B cell (primary cell): Measurements from ENCODE around the gene TBC1D32.

Experiments used
- EZH2 ChIP-seq: IDR thresholded peaks from 2 replicates; pipeline ENCODE4 v1.6.1; 2012; ENCODE audit warnings: borderline replicate concordance, low read depth, mild to moderate bottlenecking, moderate library complexity, low read length; ENCODE audit not compliant: insufficient read depth, poor library complexity, severe bottlenecking
- TF ChIP-seq, protein P1 (sequence below): fragments of 200-600 bp; IDR thresholded peaks from one replicate; pipeline ENCODE4 v1.8.0; 2022; ENCODE audit warnings: antibody characterized with exemption, mild to moderate bottlenecking

GRCh38 chr6:121161886-121162285 lies 172.4 kb downstream of the TBC1D32 start:
- TF ChIP-seq, protein P1, sequence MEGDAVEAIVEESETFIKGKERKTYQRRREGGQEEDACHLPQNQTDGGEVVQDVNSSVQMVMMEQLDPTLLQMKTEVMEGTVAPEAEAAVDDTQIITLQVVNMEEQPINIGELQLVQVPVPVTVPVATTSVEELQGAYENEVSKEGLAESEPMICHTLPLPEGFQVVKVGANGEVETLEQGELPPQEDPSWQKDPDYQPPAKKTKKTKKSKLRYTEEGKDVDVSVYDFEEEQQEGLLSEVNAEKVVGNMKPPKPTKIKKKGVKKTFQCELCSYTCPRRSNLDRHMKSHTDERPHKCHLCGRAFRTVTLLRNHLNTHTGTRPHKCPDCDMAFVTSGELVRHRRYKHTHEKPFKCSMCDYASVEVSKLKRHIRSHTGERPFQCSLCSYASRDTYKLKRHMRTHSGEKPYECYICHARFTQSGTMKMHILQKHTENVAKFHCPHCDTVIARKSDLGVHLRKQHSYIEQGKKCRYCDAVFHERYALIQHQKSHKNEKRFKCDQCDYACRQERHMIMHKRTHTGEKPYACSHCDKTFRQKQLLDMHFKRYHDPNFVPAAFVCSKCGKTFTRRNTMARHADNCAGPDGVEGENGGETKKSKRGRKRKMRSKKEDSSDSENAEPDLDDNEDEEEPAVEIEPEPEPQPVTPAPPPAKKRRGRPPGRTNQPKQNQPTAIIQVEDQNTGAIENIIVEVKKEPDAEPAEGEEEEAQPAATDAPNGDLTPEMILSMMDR: no peak
- no peak for TF ChIP-seq EZH2
